ENCODE data around the gene AQP12A.

AQP12A gene

DNA sequence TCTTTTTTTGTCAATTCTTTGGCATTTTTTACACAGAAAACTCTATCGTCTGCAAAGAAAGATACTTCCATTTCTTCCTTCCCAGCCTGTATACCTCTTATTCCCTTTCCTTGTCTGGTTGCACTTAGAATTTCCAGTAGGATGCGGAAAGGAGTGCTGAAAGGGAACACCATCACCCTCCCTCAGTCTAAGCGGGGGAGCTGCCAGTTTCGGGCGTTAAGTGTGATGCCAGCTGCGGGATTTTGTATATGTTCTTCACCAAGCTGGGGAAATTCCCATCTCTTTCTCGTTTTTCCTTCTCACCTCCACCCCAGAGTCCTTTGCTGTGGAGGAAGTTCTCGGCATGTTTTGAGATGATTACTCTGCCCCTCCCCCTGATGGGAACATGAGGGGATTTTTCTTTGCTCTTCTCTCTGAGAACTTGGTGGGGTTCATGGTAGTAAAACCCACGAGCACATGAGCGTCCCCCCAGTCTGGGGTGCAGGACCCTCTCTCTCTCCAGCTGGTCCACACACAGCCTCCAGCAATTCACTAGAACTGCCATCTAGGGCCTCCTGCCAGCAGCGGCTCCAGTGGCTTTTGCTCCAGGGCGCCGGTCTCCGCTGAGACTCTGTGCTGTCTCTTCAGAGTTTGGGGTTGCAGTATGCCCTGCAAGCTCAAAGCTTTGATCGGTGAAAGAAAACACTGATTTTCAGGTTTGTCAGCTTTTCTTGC is 15.5 kb downstream of the AQP12A start:
- no peak for DNase-seq (ENCODE audit: low spot score)

DNA sequence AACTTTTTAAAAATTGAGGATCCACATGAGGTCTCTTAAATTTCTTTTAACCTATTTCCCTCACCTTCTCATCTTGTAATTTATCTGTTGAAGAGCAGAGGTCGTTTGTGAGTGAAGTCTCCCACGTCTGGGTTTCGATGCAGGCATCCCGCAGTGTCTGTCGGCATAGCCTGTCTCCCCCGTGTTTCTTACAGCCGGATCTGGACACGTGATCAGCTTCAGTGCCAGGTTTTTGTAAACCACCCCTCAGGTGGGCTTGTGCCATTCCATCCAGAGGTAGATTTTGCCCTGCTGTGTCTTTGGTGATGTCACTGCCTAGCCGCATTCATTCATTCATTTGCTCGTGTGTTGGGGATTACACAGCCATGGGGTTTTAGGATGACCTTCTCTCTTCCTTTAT is 16.2 kb downstream of the AQP12A start:
- DNase-seq (ENCODE audit: low spot score) = no peak

DNA sequence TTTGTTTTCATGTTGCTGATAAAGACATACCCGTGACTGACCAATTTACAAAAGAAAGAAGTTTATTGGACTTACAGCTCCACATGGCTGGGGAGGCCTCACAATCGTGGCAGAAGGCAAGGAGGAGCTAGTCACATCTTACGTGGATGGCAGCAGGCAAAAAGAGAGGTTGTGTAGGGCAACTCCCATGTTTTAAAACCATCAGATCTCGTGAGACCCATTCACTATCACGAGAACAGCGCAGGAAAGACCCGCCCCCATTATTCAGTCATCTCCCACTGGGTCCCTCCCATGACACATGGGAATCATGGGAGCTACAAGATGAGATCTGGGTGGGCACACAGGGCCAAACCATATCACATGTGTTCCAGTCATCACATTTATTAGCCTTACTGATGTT is 16.8 kb downstream of the AQP12A start:
- no peak for DNase-seq (ENCODE audit: low spot score)

DNA sequence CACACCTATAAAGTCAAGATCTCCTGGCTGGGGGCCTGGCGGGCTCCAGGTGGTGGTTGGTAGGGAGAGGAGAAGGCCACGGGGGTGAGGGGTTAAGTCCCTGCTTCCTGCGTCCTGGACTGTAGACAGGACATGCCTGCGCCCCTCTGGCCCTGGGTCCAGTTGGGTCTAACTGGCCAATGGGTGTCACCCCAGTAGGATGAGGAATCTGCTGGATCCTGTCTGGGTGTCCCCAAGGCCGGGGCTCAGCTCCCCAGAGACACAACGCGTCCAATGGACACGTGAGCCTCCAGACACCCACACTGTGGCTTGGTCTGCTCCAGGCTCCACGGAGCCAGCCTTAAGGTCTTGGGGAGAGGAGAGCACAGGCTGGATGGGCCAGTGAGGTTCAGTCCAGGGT is 19.6 kb downstream of the AQP12A start:
- no peak for DNase-seq (ENCODE audit: low spot score)

DNA sequence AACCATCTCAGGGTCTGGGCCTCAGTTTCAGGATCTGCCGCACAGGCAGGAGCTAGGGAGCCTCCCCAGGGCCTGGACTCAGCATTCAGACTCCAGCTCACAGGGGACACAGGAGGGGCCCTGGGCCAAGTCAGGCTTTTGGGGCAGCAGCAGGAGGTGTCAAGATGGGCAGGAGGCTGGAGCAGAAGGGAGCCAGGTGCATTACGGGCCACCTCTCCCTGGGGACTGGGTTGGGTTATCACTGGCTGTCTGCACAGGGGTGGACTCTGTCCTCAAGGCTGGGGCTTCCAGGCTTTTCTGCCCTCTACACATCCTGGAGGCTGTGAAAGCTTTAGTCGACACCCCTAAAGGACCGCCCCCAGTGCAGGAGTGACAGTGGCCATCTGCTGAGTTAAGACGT is 20.0 kb downstream of the AQP12A start:
- DNase-seq (ENCODE audit: low spot score) = no peak

DNA sequence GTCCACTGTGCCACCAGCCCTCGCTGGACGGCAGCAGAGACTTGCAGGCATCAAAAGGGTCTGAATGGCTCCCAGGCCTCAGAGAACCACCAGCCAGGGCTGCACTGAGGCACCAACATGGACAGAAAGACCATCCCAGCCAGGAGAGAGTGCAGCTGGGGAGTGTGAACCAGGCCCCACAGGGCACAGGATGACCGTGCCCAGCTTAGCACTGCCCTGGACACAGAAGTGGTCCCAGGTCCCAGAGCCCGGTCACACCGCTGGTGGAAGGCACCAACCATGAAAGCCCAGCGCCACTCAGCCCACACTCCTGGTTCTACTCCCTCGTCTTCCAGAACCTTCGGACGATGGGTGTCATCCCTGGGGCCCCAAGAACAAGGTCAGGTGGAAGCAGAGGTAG is 20.5 kb downstream of the AQP12A start:
- DNase-seq (ENCODE audit: low spot score) = no peak

DNA sequence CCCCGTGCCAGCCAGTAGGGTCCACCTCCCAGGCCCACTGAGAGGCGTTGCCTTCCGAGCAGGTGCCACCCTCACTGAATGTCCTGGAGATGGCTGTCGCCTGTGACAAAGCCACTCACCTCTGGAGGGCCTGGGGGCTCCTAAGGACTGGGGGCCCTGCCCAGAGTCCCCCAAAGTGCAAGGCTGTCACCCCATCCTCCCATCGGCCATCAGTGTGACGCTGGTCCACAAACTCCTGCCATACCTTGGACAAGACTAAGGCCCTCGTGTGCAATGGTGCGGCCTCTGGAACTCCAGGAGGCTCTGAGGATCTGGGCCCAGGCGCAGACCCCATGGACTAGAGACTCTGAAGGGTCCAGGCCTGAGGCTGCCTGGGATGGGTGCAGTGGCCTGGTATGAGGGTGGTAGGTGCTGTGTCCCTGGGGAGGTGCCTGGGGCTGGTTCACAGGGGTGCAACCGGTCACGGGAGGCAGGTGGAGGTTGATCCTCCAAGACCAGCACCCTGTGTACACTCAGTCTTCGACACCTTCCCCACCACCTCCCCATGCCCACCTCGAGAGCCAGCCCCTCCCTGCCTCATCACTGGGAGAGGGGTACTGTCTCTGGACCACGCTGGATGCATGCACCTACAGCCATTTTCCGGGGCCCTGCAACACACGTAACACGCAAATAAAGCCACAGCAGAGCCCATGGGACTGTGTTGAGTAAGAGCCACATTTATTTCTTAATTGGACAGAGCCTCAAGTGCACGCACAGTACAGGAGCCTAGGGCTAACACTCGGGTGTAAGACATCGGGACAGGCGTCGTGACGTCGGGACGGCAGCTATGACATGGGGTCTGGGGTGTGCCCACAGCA is 21.6 kb downstream of the AQP12A start:
- DNase-seq (ENCODE audit: low spot score) = no peak

DNA sequence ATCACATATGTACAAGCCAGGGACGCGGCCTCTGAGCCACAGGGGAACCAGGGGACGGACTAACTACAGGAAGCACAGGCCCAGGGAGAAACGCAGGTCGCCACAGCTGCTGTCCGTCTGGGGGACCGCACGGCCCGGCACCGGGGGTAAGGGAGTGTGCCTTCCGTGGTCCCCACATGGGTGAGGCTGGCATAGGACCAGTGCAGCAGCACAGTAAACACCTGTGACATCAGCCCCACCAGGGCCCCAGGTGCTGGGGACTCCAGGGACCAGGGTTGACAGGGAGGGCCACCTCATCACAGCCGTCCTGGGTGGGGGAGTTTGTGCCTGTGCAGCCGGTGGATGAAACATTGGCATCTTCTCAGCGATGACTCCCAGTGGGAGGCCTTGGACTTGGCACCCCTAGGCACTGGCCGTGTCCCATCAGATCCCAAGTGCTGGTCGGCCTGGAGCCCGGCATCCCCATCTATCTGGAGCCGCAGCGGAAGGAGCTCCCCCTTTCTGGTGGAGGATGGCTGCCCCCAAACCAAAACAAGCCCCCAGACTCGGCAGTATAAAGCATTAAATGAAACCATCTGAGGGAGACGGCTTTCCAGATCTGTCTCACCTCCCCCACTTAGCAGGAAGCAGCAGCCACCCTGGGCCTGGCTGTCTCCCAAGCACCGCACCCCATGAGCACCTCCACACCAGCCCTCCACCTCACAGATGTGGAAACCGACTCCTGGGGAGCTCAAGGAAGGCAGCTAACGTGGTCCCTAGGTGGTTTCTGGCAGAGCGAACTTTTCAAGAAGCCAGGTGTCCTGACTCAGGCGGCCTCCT is 22.5 kb downstream of the AQP12A start:
- DNase-seq (ENCODE audit: low spot score) = no peak

DNA sequence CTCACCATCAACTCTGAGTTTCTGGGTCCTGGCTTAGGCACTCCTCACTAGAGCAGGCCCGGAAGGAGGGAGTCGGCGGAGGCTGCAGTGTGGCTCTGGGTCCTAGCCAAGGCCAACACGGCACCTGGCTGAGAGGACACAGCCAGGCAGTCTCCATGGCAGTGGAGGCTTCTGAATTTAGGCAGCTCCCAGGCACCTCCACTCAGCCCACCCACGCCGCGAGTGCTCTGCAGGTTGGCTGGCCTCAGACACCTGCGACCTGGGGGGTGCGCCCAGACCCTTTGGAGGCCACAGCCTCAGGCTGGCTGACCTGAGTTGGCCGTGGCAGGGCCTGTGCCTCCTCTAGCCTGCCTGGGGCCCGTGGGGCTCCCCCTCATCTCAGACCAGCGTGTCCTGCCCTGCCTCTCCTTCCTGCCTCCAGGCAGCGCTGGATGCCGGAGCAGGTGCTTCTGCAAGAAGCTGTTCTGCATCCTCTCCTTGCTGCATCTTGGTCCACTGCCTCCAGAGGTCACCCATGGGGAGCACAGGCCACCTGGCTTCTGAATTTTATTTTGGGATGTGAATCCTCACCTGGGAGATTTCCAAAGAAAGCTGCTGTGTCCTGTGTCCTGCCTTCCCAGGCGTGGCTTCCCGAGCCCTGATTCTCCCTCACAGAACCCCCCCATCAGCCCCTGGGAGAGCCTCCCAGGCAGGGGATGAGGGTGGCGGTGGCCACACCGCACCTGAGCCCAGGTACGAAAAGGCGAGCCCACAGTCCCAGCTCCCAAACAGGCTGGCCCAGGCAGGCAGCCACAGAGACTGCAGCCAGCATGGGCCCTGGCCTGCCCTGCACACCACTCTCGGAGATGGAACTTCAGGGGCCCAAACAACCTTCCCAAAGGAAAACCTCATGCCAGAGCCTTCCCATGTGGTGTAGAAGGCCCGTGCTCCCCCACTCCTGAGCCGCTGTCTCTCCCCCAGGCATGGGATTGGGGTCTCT is 23.4 kb downstream of the AQP12A start:
- no peak for DNase-seq (ENCODE audit: low spot score)

DNA sequence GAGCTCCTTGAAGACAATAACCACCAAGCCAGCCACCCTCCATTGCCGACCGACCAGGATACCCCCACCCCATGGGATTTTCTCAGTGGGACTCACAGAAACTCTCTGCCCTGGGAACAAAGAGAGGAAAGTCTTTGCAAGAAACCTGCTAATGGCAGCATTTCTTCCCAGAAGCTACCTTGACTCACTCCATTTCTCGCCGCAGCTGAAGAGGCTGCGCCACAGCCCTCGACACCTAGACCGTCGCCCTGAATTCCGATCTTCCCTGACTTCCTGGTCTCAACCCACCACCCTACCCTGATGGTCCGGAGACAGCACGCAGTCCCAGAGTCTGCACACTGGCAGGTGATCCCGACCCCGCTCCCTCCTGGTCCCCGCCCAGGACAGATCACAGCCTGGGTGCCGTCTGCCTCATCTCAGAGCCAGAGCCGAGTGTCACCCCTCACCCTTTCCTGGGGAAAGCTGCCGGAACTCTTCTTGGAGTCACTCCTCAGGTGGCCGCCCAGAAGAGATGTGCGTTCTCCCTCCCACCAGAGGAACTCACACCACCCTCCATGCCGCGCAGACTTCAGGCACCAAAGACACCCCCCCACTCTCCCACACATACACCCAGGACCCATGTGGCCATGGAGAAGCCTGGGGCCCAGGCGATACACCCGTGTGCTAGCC is 24.6 kb downstream of the AQP12A start:
- DNase-seq (ENCODE audit: low spot score) = no peak

DNA sequence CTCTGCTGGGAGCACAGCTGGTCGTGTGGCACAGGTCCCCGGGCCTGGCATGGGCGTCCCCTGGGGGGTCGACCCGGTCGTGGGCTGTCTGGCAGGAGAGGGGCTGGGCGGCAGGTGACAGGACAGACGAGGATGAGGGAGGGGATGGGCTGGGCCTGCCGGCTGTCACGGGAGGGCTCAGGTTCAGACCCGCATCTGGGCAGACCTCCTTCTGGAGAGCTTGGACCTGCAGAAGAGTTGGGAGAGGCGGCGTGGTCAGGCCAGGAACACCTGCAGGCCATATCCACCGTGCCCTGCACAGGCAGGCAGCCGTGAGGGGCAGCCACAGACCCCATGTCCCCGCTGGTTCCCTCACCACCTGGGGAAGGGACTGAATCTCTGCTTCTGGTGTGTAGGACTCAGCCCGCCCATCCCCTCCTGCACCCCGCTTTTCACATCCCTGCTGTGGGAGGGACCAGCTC is 25.5 kb downstream of the AQP12A start:
- DNase-seq (ENCODE audit: low spot score) = no peak

DNA sequence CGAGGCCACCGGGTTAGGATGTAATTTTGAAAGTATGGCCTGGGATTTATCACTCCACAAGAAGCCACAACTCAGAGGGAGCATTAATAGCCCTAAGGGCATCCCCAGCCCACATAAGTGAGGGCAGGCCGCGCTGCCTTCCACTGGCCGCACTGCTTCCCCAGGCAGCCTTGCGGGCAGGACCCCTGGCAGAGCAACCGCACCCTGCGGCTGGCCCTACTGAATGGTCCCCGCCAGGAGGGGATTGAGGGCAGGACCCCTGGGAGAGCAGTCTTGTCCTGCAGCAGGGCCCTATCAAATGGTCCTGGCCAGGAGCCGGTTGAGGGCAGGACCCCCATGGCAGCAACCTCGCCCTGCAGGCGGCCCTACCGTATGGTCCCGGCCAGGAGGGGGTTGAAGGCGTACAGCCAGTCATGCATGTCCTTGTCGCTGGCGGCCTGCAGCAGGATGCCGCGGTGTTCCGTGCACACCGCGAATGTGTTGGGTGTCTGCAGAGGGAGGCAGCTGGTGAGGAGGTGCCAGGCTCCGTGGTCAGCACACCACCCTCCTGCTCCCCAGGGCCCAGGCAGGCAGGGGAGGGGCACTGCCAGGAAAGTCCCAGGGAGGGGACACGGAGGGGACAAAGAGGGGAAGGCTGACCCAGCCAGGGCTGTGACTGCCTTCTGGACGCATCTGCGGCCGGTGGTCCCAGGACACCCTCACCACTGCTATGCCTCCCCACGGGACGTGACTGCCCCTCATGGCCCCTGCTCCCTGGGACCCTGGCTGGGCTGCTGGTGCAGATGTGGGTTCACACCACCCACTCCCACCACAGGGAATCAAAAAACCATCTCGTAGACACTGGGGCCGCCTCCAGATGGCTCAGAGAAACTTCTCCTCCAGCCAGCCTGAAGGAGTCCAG is 26.3 kb downstream of the AQP12A start:
- no peak for DNase-seq (ENCODE audit: low spot score)

DNA sequence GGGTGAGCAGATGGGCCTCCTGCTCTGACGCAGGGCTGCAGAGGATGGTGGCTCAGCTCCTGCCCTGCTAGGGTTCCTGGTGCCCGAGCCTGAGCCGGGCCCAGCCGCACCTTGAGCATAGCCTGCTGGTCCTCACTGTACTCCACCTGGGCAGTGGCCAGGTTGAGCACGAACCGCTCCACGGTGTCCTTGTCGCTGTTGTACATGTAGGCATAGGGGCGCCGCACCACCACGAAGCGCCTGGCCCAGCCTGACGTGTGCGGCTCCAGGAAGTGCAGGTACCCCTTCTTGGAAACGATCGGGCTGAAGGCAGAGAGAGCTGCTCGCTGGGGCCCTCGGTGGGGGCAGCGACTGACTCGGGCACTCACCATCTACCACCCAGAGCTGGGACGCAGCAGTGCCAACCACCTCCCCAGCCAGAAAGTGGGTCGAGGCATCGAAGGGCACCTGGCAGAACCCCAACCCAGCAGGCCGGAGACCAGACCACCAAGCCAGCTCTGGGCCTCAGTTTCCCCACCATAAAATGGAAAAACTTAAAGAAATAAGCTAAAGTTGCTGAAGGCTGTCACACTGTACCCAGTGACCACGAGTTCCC is 27.3 kb downstream of the AQP12A start:
- DNase-seq (ENCODE audit: low spot score) = no peak

DNA sequence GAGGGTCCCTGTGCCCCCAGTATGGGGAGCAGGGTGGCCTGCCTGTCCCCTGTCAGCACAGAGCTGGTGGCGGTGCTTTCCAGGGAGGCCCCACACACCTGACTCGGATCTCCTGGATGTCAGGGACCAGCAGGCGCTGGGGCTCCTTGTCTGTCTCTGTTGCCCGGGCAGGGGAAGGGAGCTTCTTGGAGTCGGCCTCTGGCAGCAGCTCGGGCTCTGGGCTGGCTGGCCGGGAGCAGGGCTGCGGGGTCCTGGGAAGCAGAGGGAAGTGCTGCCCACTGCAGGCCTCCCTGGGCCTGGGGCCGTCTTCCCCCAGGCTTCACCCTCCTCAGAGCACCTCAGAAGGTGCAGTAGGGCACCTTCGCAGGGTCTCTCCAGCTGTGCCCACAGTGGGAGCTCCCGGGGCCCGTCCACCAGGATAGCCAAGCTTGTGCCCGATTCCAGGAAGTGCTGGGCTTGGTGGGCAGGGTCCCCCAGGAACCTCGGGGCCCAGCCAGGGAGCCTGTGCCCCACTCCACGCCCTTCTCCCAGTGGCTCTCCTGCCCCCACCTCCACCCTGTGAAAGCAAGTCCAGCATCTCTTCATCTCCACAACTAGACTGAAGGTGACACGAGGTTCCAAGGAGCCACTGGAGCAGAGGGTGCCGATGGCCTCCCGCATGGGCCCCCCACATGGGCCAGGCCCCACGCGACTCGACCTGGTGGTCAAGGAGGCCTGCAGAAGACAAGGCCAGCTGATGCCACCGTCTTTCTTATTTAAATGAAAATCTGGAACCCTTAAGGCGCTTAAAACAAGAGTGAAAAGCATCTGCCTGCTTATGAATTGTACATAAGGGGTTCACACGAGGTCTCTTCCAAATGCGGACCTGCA is 28.2 kb downstream of the AQP12A start:
- DNase-seq (ENCODE audit: low spot score) = no peak

DNA sequence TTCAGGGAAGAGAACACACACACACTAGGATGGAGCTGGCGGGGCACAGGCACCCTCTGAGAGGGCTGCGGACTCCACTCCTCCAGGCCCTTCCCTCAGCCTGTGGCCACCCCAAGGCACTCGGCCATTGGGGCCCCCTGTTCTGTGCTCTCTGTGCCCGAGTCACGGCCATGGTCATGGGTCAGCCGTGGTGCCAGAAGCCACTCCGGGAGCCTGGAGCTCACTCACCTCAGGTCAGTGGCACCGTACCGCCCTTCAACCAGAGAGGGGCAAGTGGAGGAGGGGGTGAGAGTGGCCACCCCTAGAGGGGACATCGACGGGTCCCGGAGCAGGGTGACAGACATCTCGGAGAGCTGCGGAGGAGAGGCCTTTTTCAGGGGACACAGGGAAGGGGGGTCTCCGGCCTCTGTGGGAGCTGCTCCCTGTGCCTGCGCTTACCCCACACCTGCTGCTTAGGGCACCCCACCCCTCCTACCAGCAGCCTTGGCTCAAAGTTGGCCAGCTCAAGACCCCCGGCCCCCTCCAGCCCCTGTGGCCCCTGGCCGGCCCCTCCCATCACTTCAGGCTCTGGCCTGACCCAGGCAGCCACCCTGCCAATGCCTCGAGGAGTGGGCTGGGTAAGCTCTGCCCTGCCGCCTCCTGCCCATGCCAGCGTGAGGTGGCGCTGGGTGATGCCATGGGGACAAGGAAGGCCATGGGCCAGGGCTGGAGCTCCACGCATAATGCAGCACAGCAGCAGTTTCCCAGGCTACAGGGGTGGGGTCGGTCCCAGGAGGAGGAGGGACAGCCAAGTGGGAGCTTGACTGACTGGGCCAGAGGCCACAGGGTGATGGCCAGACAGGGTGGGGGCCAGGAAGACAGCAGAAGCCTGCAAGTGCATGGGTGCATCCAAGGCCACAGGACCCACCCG is 29.3 kb downstream of the AQP12A start:
- no peak for DNase-seq (ENCODE audit: low spot score)

DNA sequence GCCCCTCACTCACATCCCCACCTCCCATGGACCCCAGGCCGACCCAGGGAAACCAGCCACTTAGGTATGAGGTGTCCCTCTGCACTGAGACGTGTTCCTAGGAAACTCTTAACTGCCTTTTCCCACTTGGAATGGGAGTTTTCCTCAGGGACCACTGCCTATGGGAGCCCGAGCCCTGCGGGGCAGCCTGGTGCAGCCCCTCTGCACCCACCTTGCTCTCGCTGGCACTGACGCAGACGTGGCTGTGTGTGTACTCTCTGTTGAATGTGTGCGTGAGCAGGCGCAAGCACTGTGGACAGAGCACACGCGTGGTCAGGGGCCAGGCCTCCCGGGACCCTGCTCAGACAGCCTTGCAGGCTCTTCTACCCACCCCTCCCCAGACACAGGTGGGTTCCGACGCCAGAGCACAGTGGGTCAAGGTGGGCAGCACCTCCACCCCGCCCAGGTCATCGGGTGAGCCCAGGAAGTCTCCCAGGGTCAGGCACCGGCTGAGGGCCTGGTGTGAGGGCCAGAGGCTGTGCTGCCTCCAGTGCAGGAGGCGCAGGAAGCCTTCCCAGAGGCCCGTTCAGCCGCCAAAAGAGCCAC is 30.0 kb downstream of the AQP12A start:
- no peak for DNase-seq (ENCODE audit: low spot score)

DNA sequence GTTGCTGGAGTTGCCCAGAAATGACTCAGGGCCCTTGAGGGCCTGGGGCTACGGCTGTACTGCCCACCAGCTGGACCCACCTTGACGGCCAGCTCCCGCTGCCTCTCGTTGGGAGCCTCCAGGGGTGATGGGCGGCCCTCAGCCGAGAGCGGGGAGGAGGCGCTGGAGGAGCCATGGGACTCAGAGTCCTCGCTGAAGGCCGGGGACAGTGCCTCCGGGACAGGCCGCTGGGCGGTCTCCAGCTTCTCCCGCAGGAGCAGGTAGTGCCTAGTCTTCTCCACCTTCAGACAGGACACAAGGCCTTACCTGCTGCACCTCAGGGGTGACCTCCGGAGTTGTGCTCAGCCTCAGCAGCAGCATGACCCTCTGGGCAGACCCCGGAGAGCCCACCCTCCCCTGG is 30.7 kb downstream of the AQP12A start:
- no peak for DNase-seq (ENCODE audit: low spot score)
